Breast epithelium (tissue), 4 donors: ENCODE results near the gene TMEM8B. TPM values are rescaled to one million over a fixed set of nuclear protein-coding genes. Genes with fewer than 3 reads are reported as not detected.

ENCODE experiments used
- DNase-seq, 2 donors: peaks; one replicate each; pipeline ENCODE4 v3.0.0-alpha.2; 2019; ENCODE audit warnings: low spot score in 2 of 2
- H3K27ac ChIP-seq, 2 donors: fragments of 200-600 bp; sonication (generic) in 1 of 2; one replicate each; pipeline ENCODE4 v1.5.1; 2016 to 2019; ENCODE audit warnings: mild to moderate bottlenecking in 1 of 2
- H3K27me3 ChIP-seq, 2 donors: fragments of 200-600 bp; sonication (generic) in 1 of 2; one replicate each; pipeline versions ENCODE4 v1.5.1 to v1.6.0; 2017 to 2019; ENCODE audit warnings: control low read depth in 1 of 2, mild to moderate bottlenecking in 1 of 2
- H3K36me3 ChIP-seq: fragments of 200-600 bp; one replicate; pipeline ENCODE4 v1.5.1; 2019
- H3K4me1 ChIP-seq, 2 donors: fragments of 200-600 bp; sonication (generic); one replicate each; pipeline ENCODE4 v1.5.1; 2016 to 2019; ENCODE audit warnings: control low read depth in 1 of 2
- H3K4me3 ChIP-seq, 3 donors: fragments of 200-600 bp; sonication (generic); 1 replicate in 2 of 3; 2 replicates in 1 of 3; pipeline ENCODE4 v1.5.1; 2016 to 2019; ENCODE audit warnings: mild to moderate bottlenecking in 3 of 3, moderate library complexity in 2 of 3
- H3K9me3 ChIP-seq, 2 donors: fragments of 200-600 bp; sonication (generic) in 1 of 2; one replicate each; pipeline ENCODE4 v1.5.1; 2016 to 2019; ENCODE audit warnings: control low read depth in 1 of 2
- POLR2A ChIP-seq: fragments of 450-650 bp; IDR thresholded peaks from one replicate; pipeline ENCODE4 v1.6.1; 2016; ENCODE audit warnings: antibody characterized with exemption, mild to moderate bottlenecking, moderate library complexity
- POLR2AphosphoS5 ChIP-seq, 3 donors: sonication (generic); formaldehyde crosslinking; IDR thresholded peaks; one replicate each; pipeline ENCODE4 v1.6.1; 2017; ENCODE audit warnings: antibody characterized with exemption in 3 of 3
- intact Hi-C: fragments of 100-400 bp; cut with DNase I; formaldehyde crosslinking; loops from one replicate; pipeline ENCODE4 v1.15.1; 2023; ENCODE audit warnings: low total_unique reads
- total RNA-seq, 3 donors: library from RNA; depleted of rRNA; stranded (reverse); fragments of >200 nt; gene quantifications; one replicate each; pipeline ENCODE4 v1.1.0, GENCODE V29; 2016
- TF ChIP-seq, protein P1 (sequence below), 3 donors: fragments of 450-650 bp; IDR thresholded peaks; one replicate each; pipeline ENCODE4 v1.5.1; 2016 to 2017; ENCODE audit warnings: antibody characterized with exemption in 3 of 3, mild to moderate bottlenecking in 3 of 3, moderate library complexity in 3 of 3

Gene TMEM8B
- total RNA-seq, 3 donors from 2014 or later = 4.9 to 7.9 (median 6.7) TPM

DNA sequence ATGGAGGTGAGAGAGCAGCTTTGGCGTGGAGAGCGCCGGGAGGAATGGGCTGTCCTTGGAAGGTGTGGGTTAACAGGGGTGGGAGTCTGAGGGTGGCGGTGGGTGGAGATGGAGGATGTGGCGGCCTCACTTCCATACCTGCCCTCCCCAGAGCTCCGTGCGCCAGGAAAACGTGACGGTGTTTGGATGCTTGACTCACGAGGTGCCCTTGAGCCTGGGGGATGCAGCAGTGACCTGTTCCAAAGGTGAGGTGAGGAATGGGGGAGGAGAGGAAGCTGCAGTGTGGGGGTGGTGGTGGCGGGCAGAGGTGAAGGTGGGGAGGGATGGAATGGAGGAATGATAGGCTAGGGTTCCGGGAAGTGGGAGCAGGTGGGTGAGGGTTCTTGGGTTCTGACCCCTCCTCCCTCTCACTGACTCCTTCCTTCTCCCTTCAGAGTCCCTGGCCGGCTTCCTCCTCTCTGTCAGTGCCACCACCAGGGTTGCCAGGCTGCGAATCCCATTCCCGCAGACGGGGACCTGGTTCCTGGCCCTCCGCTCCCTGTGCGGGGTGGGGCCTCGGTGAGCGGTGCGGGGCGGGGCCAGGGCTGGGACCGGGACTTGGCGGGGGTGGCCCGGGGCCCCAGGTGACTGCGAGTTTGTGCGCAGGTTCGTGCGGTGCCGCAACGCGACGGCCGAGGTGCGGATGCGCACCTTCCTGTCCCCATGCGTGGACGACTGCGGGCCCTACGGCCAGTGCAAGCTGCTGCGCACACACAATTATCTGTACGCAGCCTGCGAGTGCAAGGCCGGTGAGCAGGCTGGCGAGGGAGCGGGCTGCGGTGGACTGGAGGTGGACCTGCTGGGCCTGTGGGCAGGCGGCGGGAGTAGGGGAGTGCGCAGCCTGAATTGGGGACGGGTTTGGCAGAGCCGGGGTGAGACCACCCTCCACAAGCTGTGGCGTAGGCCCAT is 17.1 kb downstream of the TMEM8B start:
- Histone ChIP-seq H3K27ac (peak overlapping the region in 1 of 2 donors; percentile 34), H3K27me3 (no peaks in the 10 kb centered on the region), H3K4me3 (no peak overlapping the region), H3K9me3 (no peaks in the 10 kb centered on the region), H3K4me1 (peaks cover 5 to 7% of the 10 kb centered on the region in 2 donors), H3K36me3 (no peaks in the 10 kb centered on the region)
- DNase-seq = no peak
- intact Hi-C loops = no loop called here
- no peak for TF ChIP-seq POLR2AphosphoS5 (IDR thresholded peaks at IDR 0.05)
- TF ChIP-seq POLR2A = no peak
- TF ChIP-seq, protein P1, sequence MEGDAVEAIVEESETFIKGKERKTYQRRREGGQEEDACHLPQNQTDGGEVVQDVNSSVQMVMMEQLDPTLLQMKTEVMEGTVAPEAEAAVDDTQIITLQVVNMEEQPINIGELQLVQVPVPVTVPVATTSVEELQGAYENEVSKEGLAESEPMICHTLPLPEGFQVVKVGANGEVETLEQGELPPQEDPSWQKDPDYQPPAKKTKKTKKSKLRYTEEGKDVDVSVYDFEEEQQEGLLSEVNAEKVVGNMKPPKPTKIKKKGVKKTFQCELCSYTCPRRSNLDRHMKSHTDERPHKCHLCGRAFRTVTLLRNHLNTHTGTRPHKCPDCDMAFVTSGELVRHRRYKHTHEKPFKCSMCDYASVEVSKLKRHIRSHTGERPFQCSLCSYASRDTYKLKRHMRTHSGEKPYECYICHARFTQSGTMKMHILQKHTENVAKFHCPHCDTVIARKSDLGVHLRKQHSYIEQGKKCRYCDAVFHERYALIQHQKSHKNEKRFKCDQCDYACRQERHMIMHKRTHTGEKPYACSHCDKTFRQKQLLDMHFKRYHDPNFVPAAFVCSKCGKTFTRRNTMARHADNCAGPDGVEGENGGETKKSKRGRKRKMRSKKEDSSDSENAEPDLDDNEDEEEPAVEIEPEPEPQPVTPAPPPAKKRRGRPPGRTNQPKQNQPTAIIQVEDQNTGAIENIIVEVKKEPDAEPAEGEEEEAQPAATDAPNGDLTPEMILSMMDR (IDR thresholded peaks at IDR 0.05) = no peak

DNA sequence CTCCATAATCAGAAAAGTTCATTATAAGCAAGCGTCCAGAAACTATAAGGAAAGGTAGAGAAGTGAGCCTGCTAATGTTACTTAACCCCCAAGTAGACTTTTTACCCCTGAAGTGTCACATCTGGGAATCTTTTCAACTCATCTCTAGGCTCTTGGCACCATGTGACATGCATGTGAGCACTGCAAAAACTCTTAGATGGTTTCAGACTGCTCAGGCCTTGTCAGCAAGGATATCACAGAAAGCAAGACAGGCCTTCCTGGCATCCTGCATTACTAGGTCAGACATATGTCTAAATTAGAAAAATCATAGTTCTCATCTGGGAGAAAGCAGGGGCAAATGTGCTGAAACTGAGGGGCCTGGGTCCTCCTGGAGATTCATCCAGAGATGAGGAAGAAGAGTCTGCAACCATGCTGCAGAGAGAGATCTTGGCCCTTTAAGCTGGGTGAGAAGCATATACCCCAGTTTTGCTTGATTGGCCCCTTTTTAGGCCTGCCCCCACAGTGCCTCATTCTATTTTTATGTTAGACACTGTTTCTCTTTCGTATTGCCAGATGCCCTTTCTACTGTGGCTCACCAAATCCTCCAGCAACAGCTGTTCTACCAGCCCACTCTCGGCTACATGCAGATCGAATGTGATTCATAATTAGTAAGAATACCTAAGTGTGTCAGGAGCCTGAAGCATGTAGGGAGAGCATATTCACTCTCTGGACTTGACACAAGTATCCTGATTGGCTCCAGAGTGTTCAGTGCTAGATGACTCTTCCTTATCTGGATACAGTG is 19.0 kb downstream of the TMEM8B start:
- Histone ChIP-seq H3K4me3 (no peak overlapping the region), H3K27ac (no peak overlapping the region), H3K27me3 (no peaks in the 10 kb centered on the region), H3K9me3 (no peaks in the 10 kb centered on the region), H3K36me3 (no peaks in the 10 kb centered on the region), H3K4me1 (peaks cover 5 to 7% of the 10 kb centered on the region in 2 donors)
- TF ChIP-seq POLR2A (no peak), POLR2AphosphoS5 (IDR thresholded peaks at IDR 0.05) (no peak)
- TF ChIP-seq, protein P1 (IDR thresholded peaks at IDR 0.05) = no peak
- intact Hi-C loops = no loop called here
- DNase-seq = no peak

DNA sequence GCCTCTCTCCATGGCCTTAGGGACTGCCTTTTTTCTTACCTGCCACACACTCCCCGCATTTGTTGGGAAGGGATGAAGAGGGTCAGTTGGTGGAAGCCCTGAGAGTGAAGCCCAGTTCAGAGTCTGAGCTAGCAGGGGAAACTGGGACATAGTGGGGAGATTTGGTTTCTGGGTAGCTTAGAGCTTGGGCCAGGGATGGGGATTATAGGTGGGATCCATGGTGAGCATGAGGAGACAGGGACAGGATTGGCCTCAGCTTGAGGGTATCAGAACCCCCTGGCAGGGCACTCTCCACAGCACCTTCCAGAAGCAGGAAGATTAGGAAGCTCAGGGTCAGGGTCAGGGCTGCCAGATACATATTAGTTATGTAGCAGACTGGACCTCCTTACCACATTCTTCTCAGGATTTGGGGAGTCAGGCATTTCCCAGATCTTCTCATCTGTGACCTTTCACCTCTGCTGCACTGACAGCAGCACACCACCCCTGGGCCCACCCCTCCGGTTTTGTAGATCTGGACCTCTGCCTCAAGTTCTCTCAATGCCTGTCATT is 23.3 kb downstream of the TMEM8B start:
- intact Hi-C loops = no loop called here
- H3K27me3 ChIP-seq = no peaks in the 10 kb centered on the region
- no peaks in the 10 kb centered on the region for H3K9me3 ChIP-seq
- H3K4me3 ChIP-seq = no peak overlapping the region
- H3K4me1 ChIP-seq = no peaks in the 10 kb centered on the region
- no peak overlapping the region for H3K27ac ChIP-seq
- no peaks in the 10 kb centered on the region for H3K36me3 ChIP-seq
- TF ChIP-seq POLR2AphosphoS5 (IDR thresholded peaks at IDR 0.05) (no peak), POLR2A (no peak)
- TF ChIP-seq, protein P1 (IDR thresholded peaks at IDR 0.05) = no peak
- DNase-seq = peak in 1 of 2 donors; percentile 5

DNA sequence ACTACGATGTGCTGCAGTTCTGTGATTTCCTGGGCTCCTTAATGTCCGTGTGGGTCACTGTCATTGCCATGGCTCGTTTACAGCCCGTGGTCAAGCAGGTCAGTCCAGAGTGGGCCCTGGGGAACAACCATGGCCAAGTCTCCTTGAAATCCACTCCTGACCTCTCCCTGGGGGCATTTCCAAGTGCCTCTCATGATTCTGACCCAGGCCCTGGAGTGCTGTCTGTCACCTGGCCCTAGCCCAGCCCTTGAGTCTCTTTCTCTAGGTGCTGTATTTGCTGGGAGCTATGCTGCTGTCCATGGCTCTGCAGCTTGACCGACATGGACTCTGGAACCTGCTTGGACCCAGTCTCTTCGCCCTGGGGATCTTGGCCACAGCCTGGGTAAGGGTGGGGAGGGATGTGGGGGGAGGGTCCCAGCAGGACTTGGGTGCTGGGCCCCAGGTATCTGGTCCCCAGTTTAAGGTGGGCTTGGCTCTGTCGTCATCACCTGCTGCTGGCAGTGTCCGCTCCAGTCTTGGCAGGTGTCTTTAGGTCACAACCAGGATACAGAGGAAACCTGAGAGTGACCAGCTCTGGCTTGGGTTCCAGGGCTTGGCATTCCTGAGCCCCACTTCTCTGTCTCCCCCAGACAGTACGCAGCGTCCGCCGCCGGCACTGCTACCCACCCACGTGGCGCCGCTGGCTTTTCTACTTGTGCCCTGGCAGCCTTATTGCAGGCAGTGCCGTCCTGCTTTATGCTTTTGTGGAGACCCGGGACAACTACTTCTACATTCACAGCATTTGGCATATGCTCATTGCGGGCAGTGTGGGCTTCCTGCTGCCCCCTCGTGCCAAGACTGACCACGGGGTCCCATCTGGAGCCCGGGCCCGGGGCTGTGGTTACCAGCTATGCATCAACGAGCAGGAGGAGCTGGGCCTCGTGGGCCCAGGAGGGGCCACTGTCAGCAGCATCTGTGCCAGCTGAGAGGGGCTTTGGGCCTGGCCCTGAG is 24.1 kb downstream of the TMEM8B start:
- TF ChIP-seq POLR2A (no peak), POLR2AphosphoS5 (IDR thresholded peaks at IDR 0.05) (no peak)
- TF ChIP-seq, protein P1 (IDR thresholded peaks at IDR 0.05) = no peak
- H3K4me1 ChIP-seq = no peaks in the 10 kb centered on the region
- H3K9me3 ChIP-seq = no peaks in the 10 kb centered on the region
- H3K36me3 ChIP-seq = no peaks in the 10 kb centered on the region
- H3K27ac ChIP-seq = no peak overlapping the region
- DNase-seq = peak in 1 of 2 donors; percentile 11
- no peaks in the 10 kb centered on the region for H3K27me3 ChIP-seq
- intact Hi-C loops = no loop called here
- H3K4me3 ChIP-seq = no peak overlapping the region
